K562 (cell line): ENCODE measurements around the gene SLC46A3. TPM values are rescaled to one million over a fixed set of nuclear protein-coding genes. Genes with fewer than 3 reads are reported as not detected.
A peak's percentile ranks its signal among the peaks of the same experiment; 100 is the strongest.

Experiments used
- ARID2 ChIP-seq: fragments of 450-650 bp; IDR thresholded peaks from 2 replicates; pipeline ENCODE4 v1.6.1; 2017; ENCODE audit warnings: antibody characterized with exemption, mild to moderate bottlenecking
- CBFA2T3 ChIP-seq: fragments of 450-650 bp; IDR thresholded peaks from 2 replicates; pipeline ENCODE4 v1.6.1; 2017
- KDM1A ChIP-seq, 2 experiments: fragments of 450-650 bp; IDR thresholded peaks; 2 replicates each; pipeline ENCODE4 v1.6.1; 2016; ENCODE audit warnings: mild to moderate bottlenecking in 2 of 2
- LEF1 ChIP-seq: fragments of 450-650 bp; IDR thresholded peaks from 2 replicates; pipeline ENCODE4 v1.6.1; 2016; ENCODE audit warnings: mild to moderate bottlenecking
- MEF2A ChIP-seq: IDR thresholded peaks from 2 replicates; pipeline ENCODE4 v1.6.1; 2011; ENCODE audit warnings: low read depth, mild to moderate bottlenecking, low read length, moderate library complexity; ENCODE audit not compliant: control insufficient read depth
- MXI1 ChIP-seq: IDR thresholded peaks from 2 replicates; pipeline ENCODE4 v1.6.1; 2011; ENCODE audit warnings: low read depth, mild to moderate bottlenecking, improper control_type of control experiment, low read length
- NFE2L1 ChIP-seq: fragments of 450-650 bp; IDR thresholded peaks from 2 replicates; pipeline ENCODE4 v1.6.1; 2016; ENCODE audit warnings: missing genetic modification characterization, low read depth, mild to moderate bottlenecking, missing compliant biosample characterization, moderate library complexity, borderline replicate concordance
- PURB ChIP-seq: sonication (generic); formaldehyde crosslinking; IDR thresholded peaks from 2 replicates; pipeline ENCODE4 v1.9.0; 2021; ENCODE audit warnings: low read depth, mild to moderate bottlenecking, missing genetic modification reagents
- SAFB2 ChIP-seq: fragments of 200-400 bp; formaldehyde crosslinking; IDR thresholded peaks from 2 replicates; pipeline ENCODE4 v1.6.1; 2018; ENCODE audit warnings: borderline replicate concordance, low read length, low read depth, moderate library complexity; ENCODE audit not compliant: severe bottlenecking
- SIN3A ChIP-seq, 2 experiments: fragments of 150-350 bp in 1 of 2; IDR thresholded peaks; 2 replicates each; pipeline ENCODE4 v1.6.1; 2011 to 2016; ENCODE audit warnings: borderline replicate concordance in 2 of 2, low read depth in 2 of 2, low read length in 2 of 2, mild to moderate bottlenecking in 2 of 2, moderate library complexity in 2 of 2; ENCODE audit not compliant: control insufficient read depth in 1 of 2
- SIN3B ChIP-seq: fragments of 450-650 bp; IDR thresholded peaks from 2 replicates; pipeline ENCODE4 v1.6.1; 2017; ENCODE audit warnings: low read depth, mild to moderate bottlenecking, moderate library complexity
- ZNF134 ChIP-seq: fragments of 250-450 bp; sonication (Bioruptor Pico); conservative IDR thresholded peaks from 2 replicates; pipeline ENCODE4 v1.4.0; 2020
- ZNF311 ChIP-seq: fragments of 250-450 bp; sonication (Bioruptor Pico); IDR thresholded peaks from 2 replicates; pipeline ENCODE4 v1.4.0; 2020; ENCODE audit warnings: mild to moderate bottlenecking, moderate library complexity
- ZNF444 ChIP-seq: fragments of 250-450 bp; sonication (Bioruptor Pico); IDR thresholded peaks from 2 replicates; pipeline ENCODE4 v1.4.0; 2020; ENCODE audit warnings: mild to moderate bottlenecking, moderate library complexity
- ZNF586 ChIP-seq: fragments of 450-650 bp; formaldehyde crosslinking; conservative IDR thresholded peaks from 2 replicates; pipeline ENCODE4 v1.4.0; 2020; ENCODE audit warnings: mild to moderate bottlenecking, moderate library complexity
- polyA plus RNA-seq, 8 experiments: library from polyadenylated mRNA; depleted of rRNA in 4 of 8; stranded (reverse) in 5 of 8; unstranded in 3 of 8; fragments of >200 nt; fragmentation: Nextera tagmentation in 2 of 8; fragmentation: Illumina TruSeq in 1 of 8; extraction: Ambion mirVana in 2 of 8; extraction: Trizol in 1 of 8; gene quantifications; 2 replicates each; pipeline versions ENCODE4 v1.2.1 to v1.2.3, GENCODE V29; 2011 to 2014; ENCODE audit warnings: inconsistent platforms in 1 of 8, missing spikeins in 1 of 8
- total RNA-seq, 7 experiments: library from RNA; depleted of rRNA in 6 of 7; stranded (reverse); fragments of >200 nt in 6 of 7; fragmentation: Illumina TruSeq in 2 of 7; extraction: Trizol in 2 of 7; gene quantifications; 2 replicates each; pipeline versions ENCODE4 v1.2.1 to v1.2.3, GENCODE V29; 2011 to 2021; ENCODE audit warnings: low replicate concordance in 1 of 7
- TF ChIP-seq, protein P1 (sequence below): sonication (generic); formaldehyde crosslinking; IDR thresholded peaks from 2 replicates; pipeline ENCODE4 v1.8.1; 2022; ENCODE audit warnings: missing genetic modification reagents
- TF ChIP-seq, protein P2 (sequence below): fragments of 450-650 bp; IDR thresholded peaks from 2 replicates; pipeline ENCODE4 v1.6.1; 2016; ENCODE audit warnings: borderline replicate concordance
- TF ChIP-seq, protein P3 (sequence below): sonication (generic); formaldehyde crosslinking; IDR thresholded peaks from 2 replicates; pipeline ENCODE4 v1.8.0; 2022; ENCODE audit warnings: mild to moderate bottlenecking, missing genetic modification reagents
- TF ChIP-seq, protein P4 (sequence below): fragments of 200-400 bp; formaldehyde crosslinking; IDR thresholded peaks from 2 replicates; pipeline ENCODE4 v1.6.1; 2017; ENCODE audit warnings: mild to moderate bottlenecking, low read depth, low read length, moderate library complexity
- TF ChIP-seq, protein P5 (sequence below): fragments of 450-650 bp; formaldehyde crosslinking; IDR thresholded peaks from 2 replicates; pipeline ENCODE4 v1.4.0; 2020; ENCODE audit warnings: mild to moderate bottlenecking, mixed read lengths

SLC46A3 gene
- total and polyA plus RNA-seq, 9 of the 15 experiments (the other 6 are each of a cell fraction or from before 2014, with no cell fraction given), result 0.14 to 1.2 (median 0.51) TPM

DNA sequence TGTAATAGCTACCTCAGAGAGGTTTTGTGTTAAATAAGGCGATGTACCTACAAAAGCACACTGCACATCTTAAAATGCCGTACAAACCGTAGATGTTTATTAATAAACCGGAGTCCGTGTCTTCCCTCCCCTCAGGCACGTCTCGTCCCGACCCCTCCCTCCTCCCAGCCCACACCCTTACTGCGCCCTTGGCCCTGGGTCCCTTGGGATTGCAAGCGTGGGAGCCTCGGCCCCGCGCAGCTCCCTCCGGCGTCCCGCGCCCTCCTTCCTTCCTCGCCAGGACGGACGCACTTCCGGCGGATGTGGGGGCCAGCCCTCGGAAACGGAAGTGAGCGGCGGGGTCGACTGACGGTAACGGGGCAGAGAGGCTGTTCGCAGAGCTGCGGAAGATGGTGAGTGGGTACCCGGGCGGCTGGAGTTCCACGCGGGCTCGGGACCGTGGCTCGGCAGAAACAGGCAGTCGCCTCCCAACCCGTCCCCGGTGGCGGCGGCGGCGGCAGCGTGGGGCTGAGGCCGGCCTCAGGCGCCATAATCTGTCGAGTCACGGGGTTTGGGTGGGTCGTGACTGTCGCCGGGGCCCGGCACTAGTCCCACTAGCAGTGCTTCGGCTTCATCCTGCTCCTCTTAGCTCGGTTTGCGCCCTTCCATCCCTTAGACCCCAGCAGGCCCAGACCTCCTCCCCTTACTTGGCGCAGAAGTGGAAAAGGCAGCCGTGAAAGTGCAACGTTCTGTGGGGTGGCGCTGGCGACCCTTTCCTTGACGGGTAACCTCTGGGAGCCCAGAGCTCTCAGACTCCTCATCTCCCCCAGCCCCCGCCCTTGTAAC is 59.8 kb downstream of the SLC46A3 start, which contains the start of gene POMP (continued):
- TF ChIP-seq, protein P1, sequence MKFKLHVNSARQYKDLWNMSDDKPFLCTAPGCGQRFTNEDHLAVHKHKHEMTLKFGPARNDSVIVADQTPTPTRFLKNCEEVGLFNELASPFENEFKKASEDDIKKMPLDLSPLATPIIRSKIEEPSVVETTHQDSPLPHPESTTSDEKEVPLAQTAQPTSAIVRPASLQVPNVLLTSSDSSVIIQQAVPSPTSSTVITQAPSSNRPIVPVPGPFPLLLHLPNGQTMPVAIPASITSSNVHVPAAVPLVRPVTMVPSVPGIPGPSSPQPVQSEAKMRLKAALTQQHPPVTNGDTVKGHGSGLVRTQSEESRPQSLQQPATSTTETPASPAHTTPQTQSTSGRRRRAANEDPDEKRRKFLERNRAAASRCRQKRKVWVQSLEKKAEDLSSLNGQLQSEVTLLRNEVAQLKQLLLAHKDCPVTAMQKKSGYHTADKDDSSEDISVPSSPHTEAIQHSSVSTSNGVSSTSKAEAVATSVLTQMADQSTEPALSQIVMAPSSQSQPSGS, result no peak
- TF ChIP-seq NFE2L1 (no peak), PURB (no peak), ZNF134 (CRISPR knock-in tag) (no peak), ZNF311 (CRISPR knock-in tag) (no peak), CBFA2T3 (no peak), SAFB2 (no peak), SIN3B (peak; percentile 81; the same call in 1 of the 2 replicates), ZNF444 (CRISPR knock-in tag) (no peak), ARID2 (no peak), KDM1A (IDR thresholded peaks at IDR 0.05) (no peak), MXI1 (no peak), LEF1 (no peak), SIN3A (IDR thresholded peaks at IDR 0.05; ENCODE audit: borderline replicate concordance in 2 of 2, control insufficient read depth in 1 of 2, low read depth in 2 of 2, low read length in 2 of 2) (peak in 1 of 2 experiments; percentile 45; a peak in 1 of 4 replicates), ZNF586 (no peak), MEF2A (no peak)
- TF ChIP-seq, protein P2, sequence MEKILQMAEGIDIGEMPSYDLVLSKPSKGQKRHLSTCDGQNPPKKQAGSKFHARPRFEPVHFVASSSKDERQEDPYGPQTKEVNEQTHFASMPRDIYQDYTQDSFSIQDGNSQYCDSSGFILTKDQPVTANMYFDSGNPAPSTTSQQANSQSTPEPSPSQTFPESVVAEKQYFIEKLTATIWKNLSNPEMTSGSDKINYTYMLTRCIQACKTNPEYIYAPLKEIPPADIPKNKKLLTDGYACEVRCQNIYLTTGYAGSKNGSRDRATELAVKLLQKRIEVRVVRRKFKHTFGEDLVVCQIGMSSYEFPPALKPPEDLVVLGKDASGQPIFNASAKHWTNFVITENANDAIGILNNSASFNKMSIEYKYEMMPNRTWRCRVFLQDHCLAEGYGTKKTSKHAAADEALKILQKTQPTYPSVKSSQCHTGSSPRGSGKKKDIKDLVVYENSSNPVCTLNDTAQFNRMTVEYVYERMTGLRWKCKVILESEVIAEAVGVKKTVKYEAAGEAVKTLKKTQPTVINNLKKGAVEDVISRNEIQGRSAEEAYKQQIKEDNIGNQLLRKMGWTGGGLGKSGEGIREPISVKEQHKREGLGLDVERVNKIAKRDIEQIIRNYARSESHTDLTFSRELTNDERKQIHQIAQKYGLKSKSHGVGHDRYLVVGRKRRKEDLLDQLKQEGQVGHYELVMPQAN, result peak; percentile 74; the same call in 1 of the 2 replicates
- TF ChIP-seq, protein P3, sequence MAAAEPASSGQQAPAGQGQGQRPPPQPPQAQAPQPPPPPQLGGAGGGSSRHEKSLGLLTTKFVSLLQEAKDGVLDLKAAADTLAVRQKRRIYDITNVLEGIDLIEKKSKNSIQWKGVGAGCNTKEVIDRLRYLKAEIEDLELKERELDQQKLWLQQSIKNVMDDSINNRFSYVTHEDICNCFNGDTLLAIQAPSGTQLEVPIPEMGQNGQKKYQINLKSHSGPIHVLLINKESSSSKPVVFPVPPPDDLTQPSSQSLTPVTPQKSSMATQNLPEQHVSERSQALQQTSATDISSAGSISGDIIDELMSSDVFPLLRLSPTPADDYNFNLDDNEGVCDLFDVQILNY (CRISPR knock-in tag), result no peak
- TF ChIP-seq, protein P4, sequence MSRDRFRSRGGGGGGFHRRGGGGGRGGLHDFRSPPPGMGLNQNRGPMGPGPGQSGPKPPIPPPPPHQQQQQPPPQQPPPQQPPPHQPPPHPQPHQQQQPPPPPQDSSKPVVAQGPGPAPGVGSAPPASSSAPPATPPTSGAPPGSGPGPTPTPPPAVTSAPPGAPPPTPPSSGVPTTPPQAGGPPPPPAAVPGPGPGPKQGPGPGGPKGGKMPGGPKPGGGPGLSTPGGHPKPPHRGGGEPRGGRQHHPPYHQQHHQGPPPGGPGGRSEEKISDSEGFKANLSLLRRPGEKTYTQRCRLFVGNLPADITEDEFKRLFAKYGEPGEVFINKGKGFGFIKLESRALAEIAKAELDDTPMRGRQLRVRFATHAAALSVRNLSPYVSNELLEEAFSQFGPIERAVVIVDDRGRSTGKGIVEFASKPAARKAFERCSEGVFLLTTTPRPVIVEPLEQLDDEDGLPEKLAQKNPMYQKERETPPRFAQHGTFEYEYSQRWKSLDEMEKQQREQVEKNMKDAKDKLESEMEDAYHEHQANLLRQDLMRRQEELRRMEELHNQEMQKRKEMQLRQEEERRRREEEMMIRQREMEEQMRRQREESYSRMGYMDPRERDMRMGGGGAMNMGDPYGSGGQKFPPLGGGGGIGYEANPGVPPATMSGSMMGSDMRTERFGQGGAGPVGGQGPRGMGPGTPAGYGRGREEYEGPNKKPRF, result no peak
- TF ChIP-seq, protein P5, sequence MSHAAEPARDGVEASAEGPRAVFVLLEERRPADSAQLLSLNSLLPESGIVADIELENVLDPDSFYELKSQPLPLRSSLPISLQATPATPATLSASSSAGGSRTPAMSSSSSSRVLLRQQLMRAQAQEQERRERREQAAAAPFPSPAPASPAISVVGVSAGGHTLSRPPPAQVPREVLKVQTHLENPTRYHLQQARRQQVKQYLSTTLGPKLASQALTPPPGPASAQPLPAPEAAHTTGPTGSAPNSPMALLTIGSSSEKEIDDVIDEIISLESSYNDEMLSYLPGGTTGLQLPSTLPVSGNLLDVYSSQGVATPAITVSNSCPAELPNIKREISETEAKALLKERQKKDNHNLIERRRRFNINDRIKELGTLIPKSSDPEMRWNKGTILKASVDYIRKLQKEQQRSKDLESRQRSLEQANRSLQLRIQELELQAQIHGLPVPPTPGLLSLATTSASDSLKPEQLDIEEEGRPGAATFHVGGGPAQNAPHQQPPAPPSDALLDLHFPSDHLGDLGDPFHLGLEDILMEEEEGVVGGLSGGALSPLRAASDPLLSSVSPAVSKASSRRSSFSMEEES, result no peak
